NCI-H2081 treated with DMSO at 0.1 percent for 48 hours (cell line): ENCODE results near the gene SNAI3.
"Not testable (repeated sequence)": the region's sequence is repeated elsewhere in the genome, so short reads cannot be mapped to it uniquely, and the experiment has no call there.

Experiments
- DNase-seq: peaks from one replicate; lab custom pipeline; 2025; lab: John Stamatoyannopoulos, UW

Gene SNAI3

DNA sequence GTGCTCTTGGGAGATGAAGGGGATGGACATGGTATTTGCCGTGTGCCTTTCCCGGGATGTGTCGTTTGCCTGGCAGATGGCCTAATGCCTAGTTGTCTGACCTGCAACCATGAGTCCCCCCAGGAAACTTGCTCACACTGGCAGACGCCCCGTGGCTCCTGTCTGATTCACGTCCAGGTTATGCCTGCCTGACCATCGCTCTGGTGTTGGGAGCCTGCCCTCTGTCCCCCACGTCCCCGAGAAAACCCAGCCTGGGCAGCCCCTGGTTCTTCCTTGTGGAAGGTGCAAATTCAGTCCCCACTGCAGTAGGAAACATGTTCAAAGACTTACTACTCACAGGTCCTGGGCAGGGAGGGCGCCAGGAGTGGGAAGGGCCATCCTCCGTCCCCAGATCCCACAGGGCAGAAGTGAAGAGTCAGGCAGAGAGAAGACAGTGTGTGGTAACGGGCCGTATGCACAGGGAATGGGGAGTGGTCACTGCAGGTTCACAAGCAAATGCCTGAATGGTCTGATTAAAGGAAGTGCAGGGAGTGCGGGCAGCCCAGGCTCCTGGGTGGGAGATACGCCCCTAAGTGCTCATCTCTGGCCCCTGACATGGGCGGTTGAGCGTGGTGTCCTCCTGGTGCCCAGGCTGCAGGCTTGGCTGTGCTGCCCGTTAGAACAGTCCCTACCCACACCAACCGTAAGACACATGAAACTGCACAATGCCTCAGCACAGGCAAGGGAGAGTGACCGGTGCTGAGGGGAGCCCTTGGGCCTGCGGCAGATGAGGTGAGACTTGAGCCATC, 4.2 kb upstream of the SNAI3 start:
- no peak for DNase-seq

DNA sequence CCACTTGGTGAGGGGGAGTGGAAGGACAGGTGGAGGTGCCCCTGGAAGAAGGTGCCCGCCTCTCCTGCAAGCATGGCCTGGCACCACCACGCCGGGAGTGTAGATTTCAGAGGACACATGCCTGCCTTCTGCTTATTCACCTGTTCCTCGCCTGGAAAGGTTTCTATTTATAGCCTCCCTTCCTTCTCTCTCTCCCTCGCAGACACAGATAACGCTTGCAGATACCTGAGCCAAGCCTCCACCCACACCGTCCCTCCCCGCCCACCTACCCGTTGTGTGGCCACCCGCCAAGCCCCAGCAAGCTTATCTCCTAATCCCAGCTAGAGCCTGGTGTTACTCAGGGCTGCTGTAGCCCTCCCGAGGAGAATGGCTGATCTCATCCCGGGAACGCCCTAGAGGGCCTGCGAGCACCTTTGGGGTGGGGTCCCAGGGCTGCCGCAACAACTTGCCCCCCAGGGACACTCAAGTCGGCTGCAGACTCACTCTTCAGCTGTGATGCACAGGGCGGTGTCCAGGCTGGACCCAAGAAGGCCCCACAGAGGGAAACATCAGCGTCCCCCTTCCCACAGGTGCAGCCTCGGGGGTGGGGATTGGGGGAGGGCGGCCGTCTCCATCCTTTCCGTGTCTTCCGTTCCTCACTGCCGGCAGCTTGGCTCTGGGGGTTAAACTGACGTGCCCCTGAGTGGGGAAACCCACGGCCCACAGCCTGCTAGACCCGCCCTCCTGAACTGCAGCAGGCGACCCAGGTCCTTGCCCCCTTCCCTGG, 1.9 kb upstream of the SNAI3 start:
- no peak for DNase-seq

DNA sequence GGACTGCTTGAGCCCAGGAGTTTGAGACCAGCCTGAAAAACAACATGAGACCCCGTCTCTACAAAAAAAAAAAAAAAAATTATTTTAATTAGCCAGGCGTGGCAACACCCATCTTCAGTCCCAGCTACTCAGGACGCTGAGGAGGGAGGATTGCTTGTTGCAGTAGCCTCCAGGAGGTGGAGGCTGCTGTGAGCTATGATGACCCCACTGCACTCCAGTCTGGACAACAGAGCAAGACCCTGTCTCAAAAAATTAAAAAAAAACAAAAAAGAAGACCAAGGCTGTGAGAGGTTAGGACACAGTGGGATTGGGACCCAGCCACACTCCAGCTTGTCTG, 1.3 kb upstream of the SNAI3 start:
- no peak for DNase-seq

DNA sequence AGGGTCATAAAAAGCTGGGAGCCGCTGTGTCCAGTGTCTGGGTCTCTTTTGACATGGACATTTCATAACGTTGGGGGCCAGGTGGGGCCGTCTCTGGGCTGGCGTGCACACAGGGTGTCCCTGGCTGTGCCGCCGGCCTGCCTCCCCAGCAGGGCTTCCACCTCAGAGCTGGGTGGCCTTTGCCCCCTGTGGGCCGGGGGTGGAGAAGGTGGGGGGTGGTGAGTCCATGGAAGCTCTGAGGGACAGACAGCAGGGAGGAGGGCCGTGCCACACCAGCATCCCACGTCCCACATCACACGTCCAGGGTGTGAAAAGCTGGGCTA, 908 bp upstream of the SNAI3 start:
- DNase-seq: no peak

DNA sequence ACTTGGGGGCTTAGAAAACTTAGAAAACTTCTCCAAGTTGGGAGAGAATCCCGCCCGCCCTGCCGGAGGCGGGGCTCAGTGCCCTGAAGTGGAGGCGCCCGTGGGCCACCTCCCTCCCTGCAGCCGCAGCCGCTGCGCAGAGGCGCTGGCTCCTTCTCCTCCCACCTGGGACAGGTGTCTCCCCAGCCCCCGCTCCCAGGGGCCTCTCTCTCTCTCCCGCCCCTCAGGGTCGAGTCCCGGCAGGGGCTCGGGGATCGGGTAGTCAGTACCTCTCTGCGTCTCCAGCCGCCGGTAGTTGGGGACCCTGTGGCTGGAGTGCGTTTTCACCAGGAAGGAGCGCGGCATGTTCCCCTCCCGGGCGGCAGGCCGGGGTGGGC, 257 bp downstream of the SNAI3 start:
- DNase-seq: no peak

DNA sequence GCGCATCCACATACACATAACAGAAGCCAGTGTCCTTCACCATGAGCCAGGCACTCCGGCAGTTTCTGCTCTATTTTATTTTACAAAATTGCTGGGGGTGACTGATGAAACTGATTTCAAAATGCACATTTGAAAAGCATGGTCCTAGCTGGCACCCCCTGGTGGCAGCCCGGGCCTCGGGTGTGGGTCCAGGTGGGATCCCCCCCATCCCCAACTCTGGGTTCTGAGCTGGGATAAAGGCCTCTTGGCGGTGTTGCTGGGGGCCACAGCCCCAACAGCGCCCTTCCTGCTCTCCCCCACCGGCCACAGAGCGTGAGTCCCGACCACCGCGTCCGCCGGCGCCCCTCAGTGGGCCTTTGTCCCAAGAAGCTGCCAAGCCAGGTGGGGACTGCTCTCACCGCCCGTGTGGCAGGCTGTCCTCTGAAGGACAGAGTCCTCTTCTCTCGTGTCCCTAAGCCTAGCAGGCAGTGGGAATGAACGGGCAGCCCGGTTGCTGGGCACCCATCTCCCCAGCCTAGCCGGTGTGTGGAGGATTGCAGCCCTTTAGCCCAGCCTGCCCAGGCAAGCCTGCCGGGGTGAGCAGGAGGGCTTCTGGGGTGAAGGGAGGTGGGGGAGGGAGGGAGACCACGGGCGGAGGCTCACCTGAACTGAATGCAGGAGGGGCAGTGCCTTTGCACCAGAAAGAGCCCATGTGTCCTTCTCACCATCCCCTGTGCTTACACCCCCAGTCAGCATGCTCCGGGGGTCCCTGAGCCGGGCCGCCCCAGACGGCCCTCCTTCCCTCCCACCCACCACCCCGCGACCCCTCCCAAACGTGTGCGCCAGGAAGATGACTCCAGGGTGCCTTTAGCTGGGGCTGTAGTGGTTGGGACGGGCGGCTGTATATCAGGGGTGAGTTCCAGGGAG, 898 bp downstream of the SNAI3 start:
- DNase-seq: no peak

DNA sequence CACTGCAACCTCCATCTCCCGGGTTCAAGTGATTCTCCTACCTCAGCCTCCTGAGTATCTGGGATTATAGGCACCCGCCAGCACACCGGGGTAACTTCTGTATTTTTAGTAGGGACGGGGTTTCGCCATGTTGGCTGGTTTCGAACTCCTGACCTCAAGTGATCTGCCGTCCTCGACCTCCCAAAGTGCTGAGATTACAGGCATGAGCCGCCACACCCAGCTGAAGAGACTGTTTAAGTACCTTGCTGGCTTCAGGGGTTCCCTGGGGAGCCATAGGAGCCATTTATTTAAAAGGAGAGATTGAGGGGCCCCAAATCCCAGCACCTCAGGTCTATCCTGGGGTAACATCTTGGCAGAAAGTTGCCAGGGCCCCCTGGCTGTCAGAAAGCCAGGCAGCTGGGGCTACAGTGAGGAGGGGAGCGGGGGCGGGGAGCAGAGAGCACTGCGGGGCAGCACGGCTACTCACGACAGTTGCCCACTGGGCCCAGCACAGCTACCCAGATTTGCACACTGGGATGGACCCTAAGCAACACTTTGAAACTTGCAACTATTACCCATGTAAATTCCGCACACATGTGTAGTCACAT, 1.6 kb downstream of the SNAI3 start:
- DNase-seq: no peak

DNA sequence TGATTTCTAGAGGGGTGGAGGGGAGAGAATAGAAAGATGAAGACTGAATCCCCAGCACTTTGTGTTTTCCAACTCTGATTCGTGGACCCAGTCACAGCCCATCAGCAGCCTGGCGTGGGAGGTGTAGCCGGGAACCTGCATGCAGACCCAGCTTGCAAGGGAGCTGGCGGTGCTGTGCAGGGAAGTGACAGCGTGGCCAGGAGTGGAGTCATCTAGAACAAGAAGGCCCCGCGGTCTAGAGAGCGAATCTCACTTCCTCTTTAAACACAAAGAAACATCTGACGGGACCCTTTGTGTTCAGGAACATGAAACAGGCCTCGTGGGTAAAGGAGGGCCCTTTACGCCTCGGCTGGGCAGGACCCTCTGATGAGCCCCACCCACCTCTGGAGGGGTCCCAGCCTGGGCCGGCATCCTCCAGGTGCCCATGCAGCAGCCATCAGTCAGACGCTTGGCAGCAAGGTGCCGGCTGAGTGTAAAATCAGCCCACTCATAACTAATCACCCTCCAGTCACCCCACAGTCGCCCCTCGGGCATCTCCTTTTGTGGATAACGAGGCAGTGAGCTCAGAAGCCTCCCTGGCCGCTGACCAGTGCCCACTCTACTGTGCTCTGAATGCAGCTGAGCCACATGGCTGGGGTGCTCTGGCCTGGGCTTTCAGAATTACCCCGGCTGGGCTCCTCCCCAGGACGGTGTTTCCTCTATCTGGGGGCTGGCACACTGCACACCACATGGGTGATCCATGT, 4.4 kb downstream of the SNAI3 start:
- no peak for DNase-seq

DNA sequence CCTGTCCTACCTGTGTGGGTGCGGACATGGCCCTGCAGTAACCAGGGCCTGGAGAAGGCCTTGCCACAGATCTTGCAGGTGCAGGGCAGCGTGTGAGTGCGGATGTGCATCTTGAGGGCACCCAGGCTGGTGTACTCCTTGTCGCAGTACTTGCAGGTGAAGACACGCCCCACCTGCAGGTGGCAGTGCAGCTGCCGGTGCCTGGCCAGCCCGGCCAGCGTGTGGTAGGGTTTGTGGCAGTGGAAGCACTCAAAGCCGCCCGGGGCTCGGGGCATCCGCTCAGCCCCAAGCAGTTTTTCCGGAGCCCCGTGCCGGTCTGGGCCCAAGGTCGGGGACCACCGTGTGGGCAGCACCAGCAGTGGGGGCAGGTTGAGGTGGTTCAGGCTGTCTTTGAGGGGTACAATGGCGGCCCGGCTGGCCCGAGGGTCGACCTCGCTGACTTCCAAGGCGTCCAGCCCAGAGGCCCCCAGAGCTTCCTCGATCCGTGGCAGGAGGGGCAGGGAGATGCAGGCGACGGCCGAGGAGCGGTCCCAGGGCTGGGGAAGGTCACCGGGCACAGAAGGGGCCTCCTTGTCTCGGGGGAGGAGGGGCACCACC, 5.1 kb downstream of the SNAI3 start:
- DNase-seq: no peak

DNA sequence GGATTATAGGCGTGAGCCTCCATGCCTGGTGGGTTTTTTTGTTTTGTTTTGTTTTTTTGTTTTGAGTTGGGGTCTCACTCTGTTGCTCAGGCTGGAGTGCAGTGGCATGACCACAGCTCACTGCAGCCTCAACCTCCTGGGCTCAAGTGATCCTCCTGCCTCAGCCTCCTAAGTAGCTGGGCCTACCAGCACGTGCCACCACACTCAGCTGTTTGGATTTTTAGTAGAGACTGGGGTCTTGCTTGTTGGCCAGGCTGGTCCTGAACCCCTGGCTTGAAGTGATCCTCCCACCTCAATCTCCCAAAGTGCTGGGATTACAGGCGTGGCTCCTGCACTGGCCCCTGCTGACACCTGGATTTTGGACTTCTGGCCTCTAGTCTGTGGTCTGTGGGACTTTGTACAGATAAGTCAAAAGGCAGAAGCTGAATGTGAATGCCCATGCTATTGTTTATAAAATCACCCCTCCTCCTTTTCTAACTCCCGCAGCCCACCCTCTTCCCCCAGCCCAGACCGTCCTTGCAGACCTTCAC, 5.7 kb downstream of the SNAI3 start:
- no peak for DNase-seq

DNA sequence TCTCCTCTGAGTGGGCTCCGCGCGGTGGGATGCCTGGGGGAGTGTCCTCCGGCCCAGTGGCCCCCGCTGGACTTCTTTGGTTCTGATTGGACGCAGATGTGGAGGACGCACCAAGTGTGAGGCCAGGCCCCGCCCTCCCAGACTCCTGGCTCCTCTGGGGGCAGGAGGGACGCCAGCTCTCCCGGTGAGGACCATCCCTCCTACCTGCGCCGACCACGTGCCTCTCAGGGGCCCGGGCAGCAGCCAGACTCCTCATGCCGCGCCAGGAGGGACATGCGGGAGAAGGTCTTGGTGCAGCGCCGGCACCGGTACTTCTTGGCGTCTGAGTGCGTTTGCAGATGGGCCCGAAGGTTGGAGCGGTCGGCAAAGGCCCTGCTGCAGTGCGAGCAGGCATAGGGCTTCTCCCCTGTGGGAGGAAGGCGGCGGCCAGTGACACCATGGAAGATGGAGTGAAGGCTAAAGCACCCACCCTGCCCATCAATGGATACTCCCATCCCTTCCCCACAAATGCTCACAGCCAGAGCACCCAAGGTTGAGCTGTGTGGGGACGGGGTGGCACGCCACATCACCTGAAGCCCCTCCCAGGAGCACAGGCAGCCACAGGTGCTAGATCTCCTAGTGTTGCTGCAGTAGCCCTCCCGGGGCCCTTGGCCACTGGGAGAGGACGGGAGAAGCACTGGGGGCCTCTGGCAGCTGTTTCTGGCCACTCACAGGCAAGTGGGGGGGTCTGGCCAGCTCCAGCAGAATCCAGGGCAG, 7.9 kb downstream of the SNAI3 start:
- no peak for DNase-seq

DNA sequence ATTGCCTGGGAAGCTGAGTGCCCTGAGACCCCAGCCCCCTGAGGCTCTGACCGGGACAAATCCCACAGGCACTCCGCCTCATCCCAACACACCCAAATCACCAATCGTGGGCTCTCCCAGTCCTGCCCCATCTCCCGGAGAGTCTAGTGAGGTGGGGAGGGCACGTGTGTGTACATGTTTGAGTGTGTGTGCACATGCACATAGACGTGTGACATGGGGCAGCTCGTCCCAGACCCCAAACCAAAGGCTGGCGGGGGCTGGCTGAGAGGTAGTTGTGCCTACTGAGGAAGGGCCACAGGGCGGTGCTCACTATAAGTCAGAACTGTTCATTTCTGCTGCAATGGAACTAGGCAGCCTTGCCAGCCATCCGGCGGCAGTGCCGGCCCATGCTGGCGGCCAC, 8.6 kb downstream of the SNAI3 start:
- no peak for DNase-seq

DNA sequence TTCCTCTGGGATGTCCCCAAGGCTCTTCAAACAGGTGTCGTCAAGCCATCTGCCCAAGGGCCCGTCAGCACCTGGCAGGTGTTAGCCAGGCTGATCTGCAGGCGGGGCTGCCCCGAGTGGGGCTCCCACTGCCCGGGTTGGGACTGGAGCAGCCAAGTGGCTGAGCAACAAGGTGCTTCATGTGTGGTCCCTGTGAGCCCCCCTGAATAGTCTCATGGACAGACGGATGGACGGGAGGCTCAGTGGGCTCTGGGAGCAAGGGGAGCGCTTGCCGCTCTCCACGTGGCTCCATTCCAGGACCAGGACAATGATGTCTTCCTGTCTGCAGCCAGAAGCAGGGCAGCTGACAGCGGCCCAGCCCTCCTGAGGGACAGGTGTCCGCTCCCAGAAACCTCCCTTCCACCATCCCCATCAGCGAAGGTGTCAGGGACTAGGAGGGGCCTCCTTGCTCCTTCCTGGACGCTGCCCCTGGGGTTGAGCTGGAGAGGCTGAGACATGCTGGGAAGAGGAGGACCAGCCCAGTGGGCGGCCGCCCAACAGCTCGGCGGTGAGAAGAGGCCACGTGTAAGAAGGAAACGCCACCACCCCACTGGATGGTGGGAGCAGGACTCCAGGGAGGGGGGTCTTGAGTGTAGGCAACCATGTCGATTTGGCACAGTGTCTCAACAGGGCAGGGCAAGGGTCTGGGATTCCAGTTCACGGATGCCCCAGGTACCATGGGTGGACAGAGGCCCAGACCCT, 9.6 kb downstream of the SNAI3 start:
- no peak for DNase-seq

DNA sequence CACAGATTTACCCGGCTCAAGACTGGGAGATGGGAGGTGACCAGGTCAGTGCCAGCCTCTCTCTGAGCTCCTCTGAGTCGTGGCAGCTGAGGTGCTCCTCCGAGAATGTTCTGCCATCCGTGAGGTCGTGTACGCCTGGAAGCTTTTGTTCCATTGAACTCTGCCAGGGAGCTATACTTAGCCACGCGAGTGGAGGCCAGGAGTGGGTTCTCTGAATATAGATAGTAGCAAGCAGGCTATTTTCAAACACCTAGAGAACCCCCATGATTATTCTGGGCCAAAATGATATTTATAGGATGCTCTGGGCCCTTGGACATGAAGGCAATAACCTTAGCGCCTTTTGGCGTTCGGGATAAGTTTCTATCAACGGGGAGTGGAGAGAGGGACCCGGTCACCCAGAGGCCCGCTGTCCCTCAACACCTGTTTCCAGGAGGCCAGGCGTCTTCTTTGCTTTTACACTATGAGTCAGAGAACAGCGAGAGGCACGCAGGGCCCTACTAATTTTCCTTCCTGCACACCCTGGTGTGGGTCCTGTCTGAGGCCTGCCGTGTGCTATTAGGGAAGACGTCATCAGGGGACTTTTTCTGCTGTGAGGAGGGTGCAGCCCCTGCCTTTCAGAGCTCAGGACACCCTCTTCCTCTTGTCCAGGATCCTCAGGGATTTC, 12.5 kb downstream of the SNAI3 start:
- DNase-seq: no peak

DNA sequence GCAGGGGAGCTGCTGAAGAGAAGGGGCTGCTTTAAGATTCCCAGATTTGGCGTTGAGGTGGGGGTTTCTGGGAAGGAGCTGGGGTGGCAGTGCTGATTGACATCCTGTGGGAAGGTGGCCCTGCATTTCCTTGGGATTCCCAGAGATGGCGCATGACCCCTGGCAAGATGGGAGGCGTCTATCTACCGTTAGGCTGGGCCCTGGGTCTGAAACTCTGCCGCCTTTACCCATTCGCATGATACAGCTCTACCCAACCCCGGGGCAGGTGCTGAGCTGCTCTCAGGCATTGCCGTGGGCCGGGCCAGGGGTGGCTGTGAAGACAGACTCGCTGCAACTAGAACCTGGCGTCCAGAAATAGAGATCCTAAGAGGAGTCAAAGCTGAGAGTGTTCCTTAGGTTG, 13.5 kb downstream of the SNAI3 start:
- no peak for DNase-seq

DNA sequence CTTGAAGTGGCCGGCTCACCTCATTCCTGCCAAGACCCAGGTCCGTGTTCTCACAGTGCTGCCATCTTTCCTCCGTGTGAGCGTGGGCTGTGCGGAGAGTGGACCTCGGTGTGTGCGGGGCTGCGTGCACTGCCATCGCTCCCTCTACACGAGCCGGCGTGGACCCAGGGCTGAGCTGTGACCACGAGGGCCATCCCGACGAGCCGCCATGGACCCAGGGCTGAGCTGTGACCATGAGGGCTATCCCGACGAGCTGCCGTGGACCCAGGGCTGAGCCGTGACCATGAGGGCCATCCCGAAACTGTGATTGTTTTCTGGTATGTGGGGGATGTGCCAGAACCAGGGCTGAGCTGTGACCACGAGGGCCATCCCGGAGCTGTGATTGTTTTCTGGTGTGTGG, 14.5 kb downstream of the SNAI3 start:
- no peak for DNase-seq

DNA sequence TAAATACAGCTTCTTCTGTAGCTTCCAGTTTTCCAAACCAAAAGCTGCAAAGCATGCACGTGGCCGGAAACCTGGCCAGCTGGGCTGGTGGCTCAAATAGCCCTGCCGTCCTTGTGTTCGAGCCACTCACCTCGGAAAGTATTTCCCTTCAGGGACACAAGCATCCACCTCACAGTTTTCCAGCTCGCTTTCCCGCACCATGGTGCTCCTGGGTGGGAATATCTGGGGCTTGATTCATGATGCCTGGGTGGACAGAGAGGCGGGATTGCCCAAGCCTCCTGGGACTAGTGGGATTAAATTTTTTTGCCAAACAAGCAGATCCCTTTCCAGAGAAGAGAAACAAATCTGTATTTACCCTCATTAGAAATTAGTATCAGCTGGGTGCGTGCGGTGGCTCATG, 16.3 kb downstream of the SNAI3 start:
- DNase-seq: no peak

DNA sequence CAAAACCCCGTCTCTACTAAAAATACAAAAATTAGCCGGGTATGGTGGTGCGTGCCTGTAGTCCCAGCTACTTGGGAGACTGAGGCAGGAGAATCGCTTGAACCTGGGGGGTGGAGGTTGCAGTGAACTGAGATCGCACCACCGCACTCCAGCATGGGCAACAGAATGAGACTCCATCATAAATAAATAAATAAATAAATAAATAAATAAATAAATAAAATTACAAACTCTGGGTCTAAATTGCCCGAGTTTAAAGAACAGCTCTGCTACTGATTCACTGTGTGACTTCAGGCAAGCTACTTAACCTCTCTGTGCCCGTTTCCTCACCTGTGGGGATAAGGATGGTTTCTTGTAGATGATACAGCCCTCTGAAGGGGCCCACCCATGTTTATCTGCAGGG, 16.8 kb downstream of the SNAI3 start:
- not testable (repeated sequence) for DNase-seq

DNA sequence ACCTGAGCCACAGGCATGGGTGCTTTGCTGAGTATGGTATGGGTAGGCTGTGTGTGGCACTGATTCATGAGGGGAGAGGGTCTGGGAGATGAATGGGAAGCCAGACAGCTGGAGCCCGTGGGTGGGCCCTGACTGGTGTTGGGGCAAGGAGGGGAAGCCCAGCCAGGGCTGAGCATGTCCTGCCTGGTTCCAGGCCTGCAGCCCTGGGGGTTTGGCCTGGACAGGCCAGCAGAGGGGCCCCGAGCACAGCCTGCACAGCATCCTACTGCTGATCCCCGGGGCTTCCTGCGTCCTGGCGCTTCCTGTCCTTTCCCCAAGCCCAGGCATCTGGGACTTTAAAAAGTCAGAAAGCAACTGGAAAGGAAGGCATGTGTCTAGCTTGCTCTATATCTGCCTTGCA, 18.8 kb downstream of the SNAI3 start:
- no peak for DNase-seq
